ENCODE data around the gene PLCE1.

- no peak for TF ChIP-seq POLR2AphosphoS5 (IDR thresholded peaks at IDR 0.05; ENCODE audit: low read depth, low read length)
- TF ChIP-seq SIN3A (IDR thresholded peaks at IDR 0.05; ENCODE audit: borderline replicate concordance, insufficient read depth, low read length) = no peak
- no peak for TF ChIP-seq REST (IDR thresholded peaks at IDR 0.05; ENCODE audit: insufficient read depth in 1 of 2, low read depth in 2 of 2, low read length in 2 of 2)
These were observed 16.3 kb upstream of the PLCE1 start for GRCh38 chr10:93977442-93977841.

Data from PFSK-1 (cell line).